ENCODE results near the gene NHEJ1.
A peak's percentile ranks its signal among the peaks of the same experiment; 100 is the strongest.

Gene NHEJ1

GRCh38 chr2:219131327-219131726, 29.3 kb downstream of the NHEJ1 start:
- H3K27me3 ChIP-seq (replicated peaks) = no peaks in the 10 kb centered on the region
- no peak for DNase-seq

GRCh38 chr2:219129589-219129988, 31.0 kb downstream of the NHEJ1 start:
- no peak for DNase-seq
- no peak overlapping the region for H3K4me3 ChIP-seq (ENCODE audit: low read depth, low read length)
- in situ Hi-C loops (cut with HindIII; ENCODE audit: low pct_ligation_motif_present, low sequenced_read_pairs) = no loop called here
- no peak overlapping the region for H3K27ac ChIP-seq
- no peaks in the 10 kb centered on the region for H3K27me3 ChIP-seq (replicated peaks)
- no peaks in the 10 kb centered on the region for H3K36me3 ChIP-seq (replicated peaks)
- TF ChIP-seq CTCF (IDR thresholded peaks at IDR 0.05; ENCODE audit: low read depth, low read length, missing control alignments) = no peak

More at GRCh38 chr2:219131327-219131726, 29.3 kb downstream of the NHEJ1 start:
- Histone ChIP-seq H3K36me3 (replicated peaks) (no peaks in the 10 kb centered on the region), H3K4me3 (ENCODE audit: low read depth, low read length) (no peak overlapping the region), H3K27ac (no peak overlapping the region)
- in situ Hi-C loops (cut with HindIII; ENCODE audit: low pct_ligation_motif_present, low sequenced_read_pairs) = no loop called here
- TF ChIP-seq CTCF (IDR thresholded peaks at IDR 0.05; ENCODE audit: low read depth, low read length, missing control alignments) = no peak

DNA sequence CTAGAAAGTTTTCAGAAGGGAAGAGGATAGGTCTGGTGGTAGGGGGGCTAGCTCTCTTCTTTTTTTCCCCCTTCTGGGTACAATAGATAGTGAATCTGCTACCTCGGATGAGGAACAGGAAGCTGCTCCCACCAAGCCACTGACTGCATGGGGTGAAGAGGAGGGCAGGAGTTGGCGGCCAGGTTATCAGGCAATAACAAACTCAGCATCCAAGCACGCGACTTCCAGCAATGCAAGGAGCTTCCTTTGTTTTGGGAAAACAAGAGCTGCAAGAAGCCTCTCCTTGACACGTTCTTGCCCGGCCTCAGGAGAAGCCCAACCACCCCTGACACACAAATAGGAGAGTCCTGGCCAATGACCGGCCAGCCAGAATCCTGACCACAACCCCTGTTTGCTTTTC, 32.2 kb downstream of the NHEJ1 start:
- in situ Hi-C loops (cut with HindIII; ENCODE audit: low pct_ligation_motif_present, low sequenced_read_pairs) = no loop called here
- TF ChIP-seq CTCF (IDR thresholded peaks at IDR 0.05; ENCODE audit: low read depth, low read length, missing control alignments) = no peak
- H3K27ac ChIP-seq = no peak overlapping the region
- peak; percentile 10 for DNase-seq
- no peaks in the 10 kb centered on the region for H3K36me3 ChIP-seq (replicated peaks)
- H3K27me3 ChIP-seq (replicated peaks) = no peaks in the 10 kb centered on the region
- no peak overlapping the region for H3K4me3 ChIP-seq (ENCODE audit: low read depth, low read length)

- Histone ChIP-seq H3K27ac (no peak overlapping the region), H3K4me3 (ENCODE audit: low read depth, low read length) (no peak overlapping the region), H3K27me3 (replicated peaks) (no peaks in the 10 kb centered on the region), H3K36me3 (replicated peaks) (no peaks in the 10 kb centered on the region)
- DNase-seq = no peak
- TF ChIP-seq CTCF (IDR thresholded peaks at IDR 0.05; ENCODE audit: low read depth, low read length, missing control alignments) = no peak
- in situ Hi-C loops (cut with HindIII; ENCODE audit: low pct_ligation_motif_present, low sequenced_read_pairs) = no loop called here
Observed at GRCh38 chr2:219127037-219127635, 33.5 kb downstream of the NHEJ1 start.

- H3K27ac ChIP-seq = no peak overlapping the region
- no peaks in the 10 kb centered on the region for H3K36me3 ChIP-seq (replicated peaks)
- H3K4me3 ChIP-seq (ENCODE audit: low read depth, low read length) = no peak overlapping the region
- in situ Hi-C loops (cut with HindIII; ENCODE audit: low pct_ligation_motif_present, low sequenced_read_pairs) = no loop called here
- DNase-seq = no peak
- no peak for TF ChIP-seq CTCF (IDR thresholded peaks at IDR 0.05; ENCODE audit: low read depth, low read length, missing control alignments)
- no peaks in the 10 kb centered on the region for H3K27me3 ChIP-seq (replicated peaks)
Observed at GRCh38 chr2:219126555-219126954, 34.1 kb downstream of the NHEJ1 start.

GRCh38 chr2:219125886-219126270, 34.7 kb downstream of the NHEJ1 start:
- Histone ChIP-seq H3K27me3 (replicated peaks) (no peaks in the 10 kb centered on the region), H3K36me3 (replicated peaks) (no peaks in the 10 kb centered on the region), H3K4me3 (ENCODE audit: low read depth, low read length) (no peak overlapping the region), H3K27ac (no peak overlapping the region)
- TF ChIP-seq CTCF (IDR thresholded peaks at IDR 0.05; ENCODE audit: low read depth, low read length, missing control alignments) = no peak
- in situ Hi-C loops (cut with HindIII; ENCODE audit: low pct_ligation_motif_present, low sequenced_read_pairs) = no loop called here
- no peak for DNase-seq

Data from brain microvascular endothelial cell (primary cell).